ENCODE data around the gene OSBPL6.

The OSBPL6 gene

GRCh38 chr2:178221556-178221955, 27.2 kb downstream of the OSBPL6 start:
- Histone ChIP-seq H3K27me3 (ENCODE audit: control insufficient read depth, insufficient read depth, low read length) (peaks cover 31% of the 10 kb centered on the region), H3K4me1 (ENCODE audit: control insufficient read depth, low read depth, low read length) (peaks cover 17% of the 10 kb centered on the region), H3K36me3 (ENCODE audit: control insufficient read depth, low read depth, low read length) (no peaks in the 10 kb centered on the region), H3K9ac (ENCODE audit: low read length) (no peak overlapping the region), H3K27ac (ENCODE audit: low read length) (no peak overlapping the region), H3K9me3 (ENCODE audit: control insufficient read depth, low read depth, low read length) (no peaks in the 10 kb centered on the region), H3K4me3 (ENCODE audit: low read length) (no peak overlapping the region)

- H3K27ac ChIP-seq (ENCODE audit: low read length) = no peak overlapping the region
- no peak overlapping the region for H3K9ac ChIP-seq (ENCODE audit: low read length)
- H3K4me3 ChIP-seq (ENCODE audit: low read length) = no peak overlapping the region
- peaks cover 15% of the 10 kb centered on the region for H3K27me3 ChIP-seq (ENCODE audit: control insufficient read depth, insufficient read depth, low read length)
- H3K4me1 ChIP-seq (ENCODE audit: control insufficient read depth, low read depth, low read length) = peaks cover 17% of the 10 kb centered on the region
- H3K36me3 ChIP-seq (ENCODE audit: control insufficient read depth, low read depth, low read length) = no peaks in the 10 kb centered on the region
- no peaks in the 10 kb centered on the region for H3K9me3 ChIP-seq (ENCODE audit: control insufficient read depth, low read depth, low read length)
These were observed 29.5 kb downstream of the OSBPL6 start for GRCh38 chr2:178223806-178224205.

- Histone ChIP-seq H3K27me3 (ENCODE audit: control insufficient read depth, insufficient read depth, low read length) (peaks cover 6% of the 10 kb centered on the region), H3K4me3 (ENCODE audit: low read length) (no peak overlapping the region), H3K9me3 (ENCODE audit: control insufficient read depth, low read depth, low read length) (no peaks in the 10 kb centered on the region), H3K36me3 (ENCODE audit: control insufficient read depth, low read depth, low read length) (no peaks in the 10 kb centered on the region), H3K27ac (ENCODE audit: low read length) (no peak overlapping the region), H3K4me1 (ENCODE audit: control insufficient read depth, low read depth, low read length) (peaks cover 4% of the 10 kb centered on the region), H3K9ac (ENCODE audit: low read length) (no peak overlapping the region)
These were observed 30.9 kb downstream of the OSBPL6 start for GRCh38 chr2:178225006-178225805.

DNA sequence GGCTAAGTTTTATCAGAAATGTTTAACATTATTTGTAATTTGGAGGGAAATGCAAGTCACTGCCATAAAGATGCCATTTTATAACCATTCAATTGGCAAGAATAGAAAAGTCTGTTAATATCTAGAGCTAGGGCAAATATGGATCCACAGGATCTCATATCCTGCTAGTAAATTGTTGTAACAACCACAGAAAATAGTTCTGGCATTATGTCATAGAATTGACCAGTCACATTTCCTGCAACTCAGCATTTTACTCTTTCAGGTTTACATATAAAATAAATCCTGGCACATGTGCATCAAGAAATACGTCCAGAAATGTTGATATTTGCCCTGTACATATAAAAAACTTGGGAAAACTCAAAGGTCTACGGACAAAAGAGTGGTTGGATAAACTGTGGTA, 32.9 kb downstream of the OSBPL6 start:
- no peaks in the 10 kb centered on the region for H3K27me3 ChIP-seq (ENCODE audit: control insufficient read depth, insufficient read depth, low read length)
- no peaks in the 10 kb centered on the region for H3K9me3 ChIP-seq (ENCODE audit: control insufficient read depth, low read depth, low read length)
- peaks cover 4% of the 10 kb centered on the region for H3K4me1 ChIP-seq (ENCODE audit: control insufficient read depth, low read depth, low read length)
- H3K4me3 ChIP-seq (ENCODE audit: low read length) = no peak overlapping the region
- H3K9ac ChIP-seq (ENCODE audit: low read length) = no peak overlapping the region
- H3K36me3 ChIP-seq (ENCODE audit: control insufficient read depth, low read depth, low read length) = no peaks in the 10 kb centered on the region
- H3K27ac ChIP-seq (ENCODE audit: low read length) = no peak overlapping the region

DNA sequence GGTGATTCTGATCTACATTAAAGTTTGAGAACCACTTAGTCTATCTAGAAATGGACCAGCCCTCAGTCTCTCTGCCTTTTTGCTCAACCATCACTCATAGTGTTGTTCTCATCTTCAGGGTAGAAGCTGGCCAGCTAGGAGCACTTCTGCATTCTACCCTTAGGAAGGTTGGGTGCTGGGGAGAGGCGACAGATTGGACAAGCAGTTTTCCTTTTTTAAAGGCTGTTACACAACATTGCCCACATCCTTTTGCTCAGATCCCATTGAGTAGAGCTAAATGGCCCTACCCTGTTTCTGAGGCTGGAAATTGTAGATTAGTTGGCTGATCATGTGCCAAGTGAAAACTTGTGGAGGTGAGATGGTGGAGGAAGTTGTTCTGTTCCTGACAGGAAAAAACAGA, 35.6 kb downstream of the OSBPL6 start:
- no peaks in the 10 kb centered on the region for H3K9me3 ChIP-seq (ENCODE audit: control insufficient read depth, low read depth, low read length)
- no peak overlapping the region for H3K9ac ChIP-seq (ENCODE audit: low read length)
- no peak overlapping the region for H3K27ac ChIP-seq (ENCODE audit: low read length)
- H3K4me3 ChIP-seq (ENCODE audit: low read length) = no peak overlapping the region
- H3K27me3 ChIP-seq (ENCODE audit: control insufficient read depth, insufficient read depth, low read length) = no peaks in the 10 kb centered on the region
- H3K36me3 ChIP-seq (ENCODE audit: control insufficient read depth, low read depth, low read length) = no peaks in the 10 kb centered on the region
- H3K4me1 ChIP-seq (ENCODE audit: control insufficient read depth, low read depth, low read length) = peaks cover 4% of the 10 kb centered on the region

DNA sequence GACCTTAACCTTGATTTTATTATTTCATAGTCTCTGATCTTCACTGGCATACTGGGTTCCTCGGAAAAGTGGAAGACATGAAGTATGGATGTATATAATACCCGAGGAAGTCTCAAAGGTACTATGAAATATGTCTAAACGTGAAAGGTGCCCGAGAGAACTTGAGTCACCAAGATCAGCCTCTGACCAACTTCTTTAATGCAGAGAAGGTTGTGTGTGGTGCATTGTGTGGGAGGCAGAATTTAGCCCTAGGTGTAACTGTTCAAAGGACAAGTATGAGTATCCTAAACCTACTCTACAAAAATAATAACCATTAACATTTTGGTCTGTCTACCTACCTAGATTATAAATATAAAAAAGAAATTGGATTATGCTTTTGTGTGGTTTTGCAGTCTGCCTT, 36.1 kb downstream of the OSBPL6 start:
- peaks cover 1% of the 10 kb centered on the region for H3K4me1 ChIP-seq (ENCODE audit: control insufficient read depth, low read depth, low read length)
- H3K9ac ChIP-seq (ENCODE audit: low read length) = no peak overlapping the region
- no peak overlapping the region for H3K27ac ChIP-seq (ENCODE audit: low read length)
- no peaks in the 10 kb centered on the region for H3K36me3 ChIP-seq (ENCODE audit: control insufficient read depth, low read depth, low read length)
- no peaks in the 10 kb centered on the region for H3K9me3 ChIP-seq (ENCODE audit: control insufficient read depth, low read depth, low read length)
- no peaks in the 10 kb centered on the region for H3K27me3 ChIP-seq (ENCODE audit: control insufficient read depth, insufficient read depth, low read length)
- no peak overlapping the region for H3K4me3 ChIP-seq (ENCODE audit: low read length)

DNA sequence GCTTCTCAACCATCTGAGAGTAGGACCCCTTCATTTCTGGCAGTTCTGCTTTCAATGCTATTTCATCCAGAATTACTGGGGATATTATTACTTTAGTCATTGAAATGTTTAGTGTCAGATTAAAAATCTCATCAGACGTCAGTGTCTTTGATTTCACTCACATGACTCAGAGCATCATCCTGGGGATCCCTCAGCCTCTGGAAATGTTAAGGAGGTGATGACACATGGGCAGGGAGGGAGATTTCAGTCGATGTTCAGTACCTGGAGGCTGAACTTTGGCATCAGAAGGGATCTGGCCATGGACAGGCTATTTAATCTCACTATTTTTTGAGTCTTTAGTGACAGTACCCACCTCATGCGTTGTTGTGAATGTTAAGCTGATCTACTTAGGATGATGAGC, 39.1 kb downstream of the OSBPL6 start:
- no peak overlapping the region for H3K9ac ChIP-seq (ENCODE audit: low read length)
- no peak overlapping the region for H3K4me3 ChIP-seq (ENCODE audit: low read length)
- no peak overlapping the region for H3K27ac ChIP-seq (ENCODE audit: low read length)
- H3K9me3 ChIP-seq (ENCODE audit: control insufficient read depth, low read depth, low read length) = no peaks in the 10 kb centered on the region
- no peaks in the 10 kb centered on the region for H3K36me3 ChIP-seq (ENCODE audit: control insufficient read depth, low read depth, low read length)
- no peaks in the 10 kb centered on the region for H3K4me1 ChIP-seq (ENCODE audit: control insufficient read depth, low read depth, low read length)
- H3K27me3 ChIP-seq (ENCODE audit: control insufficient read depth, insufficient read depth, low read length) = no peaks in the 10 kb centered on the region

DNA sequence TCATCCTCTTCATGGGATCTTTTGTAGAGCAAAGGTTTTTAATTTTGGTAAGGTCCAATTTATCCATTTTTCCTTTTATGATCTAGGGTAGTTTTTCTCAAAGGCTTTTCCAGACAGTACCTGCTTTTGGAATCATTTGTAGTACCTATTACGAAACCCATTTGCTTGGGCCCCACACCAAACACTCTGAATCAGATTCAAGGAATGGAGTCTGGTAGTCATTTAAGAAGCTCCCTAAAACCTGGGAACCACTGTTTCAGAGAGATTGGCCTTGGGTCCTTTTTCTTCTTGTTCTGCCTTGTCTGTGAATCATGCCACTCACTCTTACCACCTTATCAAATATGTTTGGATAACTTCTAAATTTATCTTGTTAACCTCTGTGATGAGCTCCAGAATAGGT, 40.3 kb downstream of the OSBPL6 start:
- no peaks in the 10 kb centered on the region for H3K36me3 ChIP-seq (ENCODE audit: control insufficient read depth, low read depth, low read length)
- no peaks in the 10 kb centered on the region for H3K27me3 ChIP-seq (ENCODE audit: control insufficient read depth, insufficient read depth, low read length)
- H3K4me1 ChIP-seq (ENCODE audit: control insufficient read depth, low read depth, low read length) = no peaks in the 10 kb centered on the region
- no peak overlapping the region for H3K4me3 ChIP-seq (ENCODE audit: low read length)
- no peak overlapping the region for H3K27ac ChIP-seq (ENCODE audit: low read length)
- H3K9me3 ChIP-seq (ENCODE audit: control insufficient read depth, low read depth, low read length) = no peaks in the 10 kb centered on the region
- H3K9ac ChIP-seq (ENCODE audit: low read length) = no peak overlapping the region

GRCh38 chr2:178237488-178238153, 43.3 kb downstream of the OSBPL6 start:
- Histone ChIP-seq H3K4me1 (ENCODE audit: control insufficient read depth, low read depth, low read length) (peaks cover 6% of the 10 kb centered on the region), H3K27me3 (ENCODE audit: control insufficient read depth, insufficient read depth, low read length) (no peaks in the 10 kb centered on the region), H3K27ac (ENCODE audit: low read length) (no peak overlapping the region), H3K9ac (ENCODE audit: low read length) (no peak overlapping the region), H3K9me3 (ENCODE audit: control insufficient read depth, low read depth, low read length) (no peaks in the 10 kb centered on the region), H3K4me3 (ENCODE audit: low read length) (no peak overlapping the region), H3K36me3 (ENCODE audit: control insufficient read depth, low read depth, low read length) (no peaks in the 10 kb centered on the region)

DNA sequence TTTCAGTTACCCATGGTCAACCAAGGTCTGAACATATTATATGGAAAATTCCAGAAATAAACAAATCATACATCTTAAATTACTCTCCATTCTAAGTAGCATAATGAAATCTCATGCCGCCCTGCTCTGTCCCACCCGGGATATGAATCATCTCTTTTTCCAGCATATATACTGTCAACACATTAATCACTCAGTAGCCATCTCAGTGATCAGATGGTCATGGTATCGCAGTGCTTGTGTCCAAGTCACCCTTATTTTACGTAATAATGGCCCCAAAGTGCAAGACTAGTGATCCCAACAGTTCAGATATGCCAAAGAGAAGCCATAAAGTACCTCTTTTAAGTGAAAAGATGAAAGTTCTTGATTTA, 43.8 kb downstream of the OSBPL6 start:
- peaks cover 6% of the 10 kb centered on the region for H3K4me1 ChIP-seq (ENCODE audit: control insufficient read depth, low read depth, low read length)
- no peaks in the 10 kb centered on the region for H3K9me3 ChIP-seq (ENCODE audit: control insufficient read depth, low read depth, low read length)
- no peaks in the 10 kb centered on the region for H3K27me3 ChIP-seq (ENCODE audit: control insufficient read depth, insufficient read depth, low read length)
- no peak overlapping the region for H3K4me3 ChIP-seq (ENCODE audit: low read length)
- no peaks in the 10 kb centered on the region for H3K36me3 ChIP-seq (ENCODE audit: control insufficient read depth, low read depth, low read length)
- no peak overlapping the region for H3K9ac ChIP-seq (ENCODE audit: low read length)
- H3K27ac ChIP-seq (ENCODE audit: low read length) = no peak overlapping the region

DNA sequence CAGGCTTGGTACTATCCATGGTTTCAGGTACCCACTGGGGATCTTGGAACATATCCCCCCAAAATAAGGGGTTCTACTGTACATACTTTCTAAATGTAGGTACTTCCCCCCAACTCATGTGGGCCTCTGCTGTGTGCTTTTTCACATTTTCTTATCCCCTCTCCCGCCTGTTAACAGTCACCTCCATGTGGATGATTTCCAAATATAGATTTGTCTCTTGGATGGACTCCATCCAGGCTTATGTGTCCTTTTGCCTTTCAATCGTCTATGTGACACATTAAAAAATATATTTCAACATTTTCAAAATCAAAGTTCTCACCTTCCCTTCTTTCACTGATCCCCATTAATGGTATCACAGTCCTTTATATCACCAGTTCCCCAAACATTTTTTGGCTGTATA, 44.4 kb downstream of the OSBPL6 start:
- H3K9me3 ChIP-seq (ENCODE audit: control insufficient read depth, low read depth, low read length) = no peaks in the 10 kb centered on the region
- no peak overlapping the region for H3K4me3 ChIP-seq (ENCODE audit: low read length)
- H3K9ac ChIP-seq (ENCODE audit: low read length) = no peak overlapping the region
- H3K27ac ChIP-seq (ENCODE audit: low read length) = no peak overlapping the region
- H3K36me3 ChIP-seq (ENCODE audit: control insufficient read depth, low read depth, low read length) = no peaks in the 10 kb centered on the region
- H3K27me3 ChIP-seq (ENCODE audit: control insufficient read depth, insufficient read depth, low read length) = no peaks in the 10 kb centered on the region
- peaks cover 6% of the 10 kb centered on the region for H3K4me1 ChIP-seq (ENCODE audit: control insufficient read depth, low read depth, low read length)

Measured in iPS-18a (cell line).